Measurements from ENCODE around the gene IFNGR2. TPM values are rescaled to one million over a fixed set of nuclear protein-coding genes. Genes with fewer than 3 reads are reported as not detected.
A peak's percentile ranks its signal among the peaks of the same experiment; 100 is the strongest.

IFNGR2 gene
- total and polyA plus RNA-seq, 2 donors (not counting 3 experiments of a cell fraction or from before 2014, with no cell fraction given), result 44.2 to 46.1 TPM

- no peaks in the 10 kb centered on the region for H3K27me3 ChIP-seq (ENCODE audit: control insufficient read depth in 2 of 2, insufficient read depth in 2 of 2, low read length in 2 of 2)
- no peak overlapping the region for H3K9ac ChIP-seq (replicated peaks; ENCODE audit: extremely low read depth, insufficient read depth, low read length)
- no peaks in the 10 kb centered on the region for H3K9me1 ChIP-seq (replicated peaks; ENCODE audit: control insufficient read depth, extremely low read depth, insufficient read depth, low read length)
- H3K27ac ChIP-seq (ENCODE audit: insufficient read depth, low read depth, low read length), result no peak overlapping the region
- H3K4me3 ChIP-seq (replicated peaks in 1 of 3; ENCODE audit: insufficient read depth in 1 of 3, low read depth in 1 of 3, low read length in 3 of 3), result no peak overlapping the region
- no peak overlapping the region for H2AFZ ChIP-seq (ENCODE audit: low read depth, low read length)
- H3K36me3 ChIP-seq (ENCODE audit: control insufficient read depth in 2 of 2, extremely low read depth in 1 of 2, insufficient read depth in 2 of 2, low read length in 2 of 2), result peaks cover 9 to 12% of the 10 kb centered on the region in 2 experiments
- DNase-seq (ENCODE audit: low read depth, low spot score) (peak; percentile 52), FAIRE-seq (no peak)
- no peak for TF ChIP-seq GATA2 (IDR thresholded peaks at IDR 0.05; ENCODE audit: insufficient read depth, insufficient read length, low read depth, low read length)
- TF ChIP-seq POLR2A (IDR thresholded peaks at IDR 0.05; ENCODE audit: low read depth, low read length), result no peak
- no peak for TF ChIP-seq EZH2 (IDR thresholded peaks at IDR 0.05; ENCODE audit: borderline replicate concordance, low read depth, low read length, severe bottlenecking)
- TF ChIP-seq JUN (IDR thresholded peaks at IDR 0.05; ENCODE audit: borderline replicate concordance, insufficient read depth, insufficient read length, low read depth), result no peak
- no peak for TF ChIP-seq FOS (IDR thresholded peaks at IDR 0.05; ENCODE audit: borderline replicate concordance, insufficient read depth, low read length)
- TF ChIP-seq CTCF (IDR thresholded peaks at IDR 0.05; ENCODE audit: extremely low read depth in 1 of 2, insufficient read depth in 1 of 2, low read depth in 1 of 2, low read length in 2 of 2), result no peak
- no peak for TF ChIP-seq MYC (IDR thresholded peaks at IDR 0.05; ENCODE audit: low read depth, low read length)
- no peak for TF ChIP-seq POLR2AphosphoS5 (IDR thresholded peaks at IDR 0.05; ENCODE audit: insufficient read depth, low read depth, low read length)
- TF ChIP-seq MAX (IDR thresholded peaks at IDR 0.05; ENCODE audit: insufficient read depth, insufficient read length), result no peak
- H3K4me2 ChIP-seq (ENCODE audit: insufficient read depth, low read length), result no peak overlapping the region
- H3K79me2 ChIP-seq (ENCODE audit: control insufficient read depth, insufficient read depth, low read length), result peaks cover 37% of the 10 kb centered on the region
- dilution Hi-C loops (cut with MboI; ENCODE audit: extremely low pct_ligation_motif_present, low sequenced_read_pairs), result no loop called here
- BruUV-seq (replicated peaks), result no TSS peak
- no peaks in the 10 kb centered on the region for H3K9me3 ChIP-seq (replicated peaks; ENCODE audit: control insufficient read depth, insufficient read depth, low read length)
- ChIA-PET CTCF (interaction anchor here (1.2 kb wide), 1 partner anchor 57 kb away, joined by 4 read pairs; no protein-coding TSS in a partner anchor), POLR2A (no interaction called here)
- intact Hi-C loops (cut with micrococcal nuclease), result no loop called here
- H3K4me1 ChIP-seq (ENCODE audit: control insufficient read depth, extremely low read depth, insufficient read depth, low read length), result peaks cover 11% of the 10 kb centered on the region
- no peaks in the 10 kb centered on the region for H4K20me1 ChIP-seq (replicated peaks; ENCODE audit: control insufficient read depth, extremely low read depth, insufficient read depth, low read length)
Observed at GRCh38 chr21:33418691-33419090, 15.5 kb downstream of the IFNGR2 start.

Measured in endothelial cell of umbilical vein (primary cell).